Kidney capillary endothelial cell (primary cell): ENCODE results near the gene GADL1.

Experiments used
- DNase-seq: peaks from one replicate; pipeline ENCODE4 v3.0.0-alpha.2; 2018; ENCODE audit warnings: low spot score

The GADL1 gene

GRCh38 chr3:30873671-30874070 lies 20.8 kb downstream of the GADL1 start:
- DNase-seq = no peak

- DNase-seq = no peak
These were observed 21.6 kb downstream of the GADL1 start for GRCh38 chr3:30872879-30873278.

GRCh38 chr3:30871720-30872119 lies 22.7 kb downstream of the GADL1 start:
- no peak for DNase-seq

GRCh38 chr3:30864836-30865235 lies 29.6 kb downstream of the GADL1 start:
- DNase-seq = no peak

- DNase-seq = no peak
These were observed 30.3 kb downstream of the GADL1 start for GRCh38 chr3:30864132-30864531.

GRCh38 chr3:30862004-30862403 lies 32.5 kb downstream of the GADL1 start:
- no peak for DNase-seq

- no peak for DNase-seq
These were observed 35.5 kb downstream of the GADL1 start for GRCh38 chr3:30858894-30859389.

- DNase-seq = no peak
These were observed 38.8 kb downstream of the GADL1 start for GRCh38 chr3:30855400-30856292.

- no peak for DNase-seq
These were observed 41.6 kb downstream of the GADL1 start for GRCh38 chr3:30852833-30853232.

- no peak for DNase-seq
These were observed 46.2 kb downstream of the GADL1 start for GRCh38 chr3:30848087-30848779.

- DNase-seq = no peak
These were observed 46.9 kb downstream of the GADL1 start for GRCh38 chr3:30847592-30847991.

GRCh38 chr3:30845606-30846005 lies 48.9 kb downstream of the GADL1 start:
- DNase-seq = no peak

GRCh38 chr3:30843877-30844276 lies 50.6 kb downstream of the GADL1 start:
- DNase-seq = no peak

GRCh38 chr3:30836141-30836540 lies 58.3 kb downstream of the GADL1 start:
- no peak for DNase-seq

- peak; percentile 34 for DNase-seq
These were observed 58.8 kb downstream of the GADL1 start for GRCh38 chr3:30835667-30836066.

- DNase-seq = no peak
These were observed 61.4 kb downstream of the GADL1 start for GRCh38 chr3:30832961-30833575.

- no peak for DNase-seq
These were observed 67.4 kb downstream of the GADL1 start for GRCh38 chr3:30827080-30827479.

- DNase-seq = peak; percentile 60
These were observed 67.9 kb downstream of the GADL1 start for GRCh38 chr3:30826531-30826942.

GRCh38 chr3:30819067-30819798 lies 75.2 kb downstream of the GADL1 start:
- DNase-seq = no peak

GRCh38 chr3:30813734-30814133 lies 80.7 kb downstream of the GADL1 start:
- DNase-seq = no peak

GRCh38 chr3:30811151-30811795 lies 83.2 kb downstream of the GADL1 start:
- no peak for DNase-seq

- no peak for DNase-seq
These were observed 83.8 kb downstream of the GADL1 start for GRCh38 chr3:30810625-30811024.
